Measurements from ENCODE around the gene MCTP1.

- TF ChIP-seq CTCF (IDR thresholded peaks at IDR 0.05), result no peak
- no peak for TF ChIP-seq POLR2A (IDR thresholded peaks at IDR 0.05)
- TF ChIP-seq POLR2AphosphoS5 (IDR thresholded peaks at IDR 0.05), result no peak
Measured at GRCh38 chr5:95098012-95098411, 186.9 kb downstream of the MCTP1 start.

All from breast epithelium (tissue), 3 donors.